Body of pancreas (tissue), 4 donors: ENCODE measurements around the gene KCNH1. TPM values are rescaled to one million over a fixed set of nuclear protein-coding genes. Genes with fewer than 3 reads are reported as not detected.

Experiments
- ATAC-seq: fragments of 150-250 bp; one replicate; pipeline ENCODE4 v1.9.1; 2016
- DNase-seq, 4 donors: peaks; one replicate each; pipeline ENCODE4 v3.0.0-alpha.2; 2019
- H3K27ac ChIP-seq, 4 donors: fragments of 200-600 bp; sonication (generic); 1 replicate in 3 of 4; 2 replicates in 1 of 4; pipeline versions ENCODE4 v1.5.1 to v1.6.1; 2016 to 2019; ENCODE audit warnings: mild to moderate bottlenecking in 1 of 4, mixed read lengths in 1 of 4, moderate library complexity in 1 of 4
- H3K27me3 ChIP-seq, 2 donors: fragments of 200-600 bp; sonication (generic); one replicate each; pipeline ENCODE4 v1.6.0; 2016; ENCODE audit warnings: mild to moderate bottlenecking in 1 of 2
- H3K36me3 ChIP-seq, 2 donors: fragments of 200-600 bp; sonication (generic); replicated peaks in 1 of 2; 2 replicates each; pipeline ENCODE4 v1.5.1; 2016; ENCODE audit warnings: low read depth in 2 of 2; ENCODE audit not compliant: insufficient read depth in 1 of 2
- H3K4me1 ChIP-seq: fragments of 200-600 bp; sonication (generic); one replicate; pipeline ENCODE4 v1.6.0; 2016
- H3K4me3 ChIP-seq, 2 donors: fragments of 200-600 bp; sonication (generic); 1 replicate in 1 of 2; 2 replicates in 1 of 2; pipeline ENCODE4 v1.5.1; 2016 to 2019
- H3K9me3 ChIP-seq, 3 donors: fragments of 200-600 bp; sonication (generic); 1 replicate in 2 of 3; 2 replicates in 1 of 3; pipeline ENCODE4 v1.5.1; 2016
- POLR2A ChIP-seq, 3 donors: fragments of 450-650 bp; IDR thresholded peaks; one replicate each; pipeline ENCODE4 v1.6.1; 2016; ENCODE audit warnings: antibody characterized with exemption in 3 of 3, mild to moderate bottlenecking in 2 of 3
- WGBS, 2 donors: methylation state at CpG; one replicate each; pipeline ENCODE4 v1.1.5; 2017; 5-methylcytosine and 5-hydroxymethylcytosine counted together
- intact Hi-C: fragments of 100-400 bp; cut with DNase I; formaldehyde crosslinking; loops from one replicate; pipeline ENCODE4 v1.15.1; 2023
- total RNA-seq, 2 donors: library from RNA; depleted of rRNA; stranded (reverse); fragments of >200 nt; gene quantifications; one replicate each; pipeline ENCODE4 v1.1.0, GENCODE V29; 2016
- TF ChIP-seq, protein P1 (sequence below), 7 experiments: fragments of 450-650 bp in 4 of 7; fragments of 200-600 bp in 3 of 7; sonication (generic) in 3 of 7; IDR thresholded peaks; one replicate each; pipeline ENCODE4 v1.5.1; 2016 to 2019; ENCODE audit warnings: antibody characterized with exemption in 7 of 7

The KCNH1 gene
- total RNA-seq, 2 donors from 2014 or later = 0.52 TPM; not detected in 1

DNA sequence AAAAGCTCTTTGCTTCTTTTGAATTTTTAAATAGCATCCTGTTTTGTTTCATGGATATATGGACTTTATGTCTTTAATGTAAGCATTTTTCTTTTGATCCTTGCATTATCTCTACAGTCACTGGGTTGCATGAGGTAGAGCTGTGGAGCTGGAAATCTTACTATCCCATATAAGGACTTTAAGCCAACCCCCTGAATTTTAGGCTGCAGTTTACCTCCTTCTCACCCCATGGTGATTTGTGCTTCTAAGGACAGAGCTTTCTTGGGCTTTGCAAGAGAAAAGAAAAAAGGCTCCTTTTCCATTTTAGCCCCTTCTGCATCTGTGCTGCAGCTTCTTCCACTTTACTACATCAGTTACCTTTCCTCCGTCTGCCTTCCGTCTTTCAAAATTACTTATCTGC lies 431.4 kb downstream of the KCNH1 start:
- peaks cover 5% of the 10 kb centered on the region for H3K4me1 ChIP-seq
- TF ChIP-seq, protein P1, sequence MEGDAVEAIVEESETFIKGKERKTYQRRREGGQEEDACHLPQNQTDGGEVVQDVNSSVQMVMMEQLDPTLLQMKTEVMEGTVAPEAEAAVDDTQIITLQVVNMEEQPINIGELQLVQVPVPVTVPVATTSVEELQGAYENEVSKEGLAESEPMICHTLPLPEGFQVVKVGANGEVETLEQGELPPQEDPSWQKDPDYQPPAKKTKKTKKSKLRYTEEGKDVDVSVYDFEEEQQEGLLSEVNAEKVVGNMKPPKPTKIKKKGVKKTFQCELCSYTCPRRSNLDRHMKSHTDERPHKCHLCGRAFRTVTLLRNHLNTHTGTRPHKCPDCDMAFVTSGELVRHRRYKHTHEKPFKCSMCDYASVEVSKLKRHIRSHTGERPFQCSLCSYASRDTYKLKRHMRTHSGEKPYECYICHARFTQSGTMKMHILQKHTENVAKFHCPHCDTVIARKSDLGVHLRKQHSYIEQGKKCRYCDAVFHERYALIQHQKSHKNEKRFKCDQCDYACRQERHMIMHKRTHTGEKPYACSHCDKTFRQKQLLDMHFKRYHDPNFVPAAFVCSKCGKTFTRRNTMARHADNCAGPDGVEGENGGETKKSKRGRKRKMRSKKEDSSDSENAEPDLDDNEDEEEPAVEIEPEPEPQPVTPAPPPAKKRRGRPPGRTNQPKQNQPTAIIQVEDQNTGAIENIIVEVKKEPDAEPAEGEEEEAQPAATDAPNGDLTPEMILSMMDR (IDR thresholded peaks at IDR 0.05) = no peak
- no peak for TF ChIP-seq POLR2A (IDR thresholded peaks at IDR 0.05)
- H3K36me3 ChIP-seq = no peaks in the 10 kb centered on the region
- H3K9me3 ChIP-seq = no peaks in the 10 kb centered on the region
- ATAC-seq (no peak), DNase-seq (no peak)
- intact Hi-C loops = no loop called here
- no peaks in the 10 kb centered on the region for H3K27me3 ChIP-seq
- WGBS, 2 donors = 94 to 96% methylated on average over 2 of the region's 2 CpGs
- no peak overlapping the region for H3K27ac ChIP-seq
- H3K4me3 ChIP-seq = no peak overlapping the region

DNA sequence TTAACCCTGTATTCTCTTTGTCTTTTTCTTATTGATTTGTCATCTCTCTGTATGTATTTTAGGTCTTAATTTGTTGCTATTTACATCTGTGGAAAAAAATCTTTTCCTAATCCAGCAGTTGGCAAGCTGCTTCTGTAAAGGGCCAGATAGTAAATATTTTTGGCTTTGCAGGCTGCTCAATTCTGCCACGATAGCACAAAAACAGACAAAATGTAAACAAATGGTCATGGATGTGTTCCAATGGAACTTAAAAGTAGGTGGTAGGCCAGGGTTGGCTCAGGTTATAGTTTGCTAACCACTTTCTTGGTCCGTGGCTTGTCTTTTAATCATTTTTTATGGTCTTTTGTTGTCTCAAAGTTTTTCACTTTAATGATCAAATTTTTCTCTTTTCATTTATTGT lies 433.4 kb downstream of the KCNH1 start:
- Histone ChIP-seq H3K4me1 (peaks cover 5% of the 10 kb centered on the region), H3K9me3 (no peaks in the 10 kb centered on the region), H3K4me3 (no peak overlapping the region), H3K27me3 (no peaks in the 10 kb centered on the region), H3K27ac (no peak overlapping the region), H3K36me3 (no peaks in the 10 kb centered on the region)
- no peak for ATAC-seq
- no peak for TF ChIP-seq POLR2A (IDR thresholded peaks at IDR 0.05)
- TF ChIP-seq, protein P1 (IDR thresholded peaks at IDR 0.05) = no peak
- no peak for DNase-seq
- WGBS, 2 donors = 14 to 30% methylated on average over 2 of the region's 2 CpGs
- intact Hi-C loops = no loop called here

DNA sequence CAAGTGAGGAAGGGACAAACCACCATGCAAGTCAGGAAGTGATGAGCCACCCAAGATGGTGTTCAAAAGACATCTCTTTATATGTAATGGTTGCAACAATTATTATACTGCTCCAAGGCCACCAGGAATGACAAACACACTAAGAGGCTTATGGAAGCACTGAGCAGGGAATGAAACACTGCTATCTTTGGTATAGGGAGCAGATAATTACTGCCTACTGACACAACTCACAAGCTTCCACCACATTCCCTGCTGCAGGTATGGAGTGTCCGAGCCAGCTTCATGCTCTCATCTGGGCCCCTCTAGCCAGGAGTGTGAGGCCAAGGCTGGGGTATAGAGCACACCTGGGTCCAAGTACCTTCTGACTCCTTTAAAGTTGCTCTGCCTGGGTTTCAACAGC lies 433.9 kb downstream of the KCNH1 start:
- Histone ChIP-seq H3K36me3 (no peaks in the 10 kb centered on the region), H3K4me1 (peaks cover 5% of the 10 kb centered on the region), H3K9me3 (no peaks in the 10 kb centered on the region), H3K27me3 (no peaks in the 10 kb centered on the region), H3K27ac (no peak overlapping the region), H3K4me3 (no peak overlapping the region)
- WGBS, 2 donors = 54 to 71% methylated on average over 1 of the region's 1 CpG
- no peak for ATAC-seq
- no peak for TF ChIP-seq POLR2A (IDR thresholded peaks at IDR 0.05)
- TF ChIP-seq, protein P1 (IDR thresholded peaks at IDR 0.05) = no peak
- intact Hi-C loops = no loop called here
- no peak for DNase-seq

DNA sequence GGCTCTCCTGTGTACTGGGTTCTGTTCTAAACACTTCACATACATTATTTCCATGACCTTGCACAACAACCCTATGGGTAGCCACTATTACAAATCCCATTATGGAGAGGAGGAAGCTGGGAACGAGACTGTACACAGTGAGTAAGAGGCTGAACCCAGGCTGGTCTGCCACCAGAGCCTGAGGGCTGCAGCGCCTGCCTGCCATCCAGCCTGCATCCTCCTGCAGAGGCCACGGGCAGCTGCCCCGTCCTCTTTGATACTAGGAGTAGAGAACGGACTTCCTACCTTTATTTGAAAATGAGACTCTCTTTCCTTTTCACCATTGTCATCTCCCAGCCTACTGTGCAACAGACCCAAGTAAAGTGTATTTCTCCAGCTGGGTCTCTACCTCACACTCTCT lies 435.3 kb downstream of the KCNH1 start:
- H3K4me3 ChIP-seq = no peak overlapping the region
- DNase-seq (no peak), ATAC-seq (no peak)
- WGBS, 2 donors = 96 to 98% methylated on average over 5 of the region's 5 CpGs
- intact Hi-C loops = no loop called here
- H3K9me3 ChIP-seq = no peaks in the 10 kb centered on the region
- H3K36me3 ChIP-seq = no peaks in the 10 kb centered on the region
- no peaks in the 10 kb centered on the region for H3K27me3 ChIP-seq
- H3K4me1 ChIP-seq = peaks cover 5% of the 10 kb centered on the region
- TF ChIP-seq POLR2A (IDR thresholded peaks at IDR 0.05) = no peak
- TF ChIP-seq, protein P1 (IDR thresholded peaks at IDR 0.05) = no peak
- H3K27ac ChIP-seq = no peak overlapping the region

DNA sequence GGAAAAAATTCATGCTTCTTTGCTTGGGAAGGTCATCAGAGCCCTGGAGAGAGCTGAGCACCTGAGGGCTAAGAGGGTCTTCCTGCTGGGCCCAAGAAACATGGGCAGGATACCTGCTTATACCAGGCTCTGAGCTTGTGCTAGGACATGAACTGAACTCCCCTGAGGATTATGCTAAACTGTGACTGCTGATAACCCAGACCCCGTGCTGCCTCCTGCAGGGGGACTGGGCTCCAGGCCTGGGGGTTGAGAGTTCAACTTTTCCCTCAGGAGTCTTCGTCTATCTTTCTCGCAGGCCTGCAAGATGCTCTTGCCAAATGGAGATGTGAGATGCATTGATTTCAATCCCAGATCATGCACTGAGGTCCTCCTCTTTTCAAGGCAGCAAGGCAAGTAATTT lies 436.8 kb downstream of the KCNH1 start:
- Histone ChIP-seq H3K4me1 (peaks cover 5% of the 10 kb centered on the region), H3K36me3 (no peaks in the 10 kb centered on the region), H3K9me3 (no peaks in the 10 kb centered on the region), H3K27ac (no peak overlapping the region), H3K4me3 (no peak overlapping the region), H3K27me3 (no peaks in the 10 kb centered on the region)
- no peak for TF ChIP-seq POLR2A (IDR thresholded peaks at IDR 0.05)
- TF ChIP-seq, protein P1 (IDR thresholded peaks at IDR 0.05) = no peak
- DNase-seq (no peak), ATAC-seq (no peak)
- intact Hi-C loops = no loop called here
- 60 to 81% methylated on average over 3 of the region's 3 CpGs for WGBS, 2 donors
